ENCODE data around the gene PCDHGB4.
"Not testable (repeated sequence)": the region's sequence is repeated elsewhere in the genome, so short reads cannot be mapped to it uniquely, and the experiment has no call there.

PCDHGB4 gene

GRCh38 chr5:141430332-141431113 lies 43.0 kb downstream of the PCDHGB4 start, which contains the start of gene PCDHGA12:
Gene PCDHGA12, plus strand, starts transcription at chr5:141430507. Its CDS starts 253 bp downstream, at chr5:141430760.
- peak; percentile 29 for DNase-seq (ENCODE audit: low spot score)

GRCh38 chr5:141431286-141431685 lies 43.8 kb downstream of the PCDHGB4 start:
- no peak for DNase-seq (ENCODE audit: low spot score)

- DNase-seq (ENCODE audit: low spot score) = not testable (repeated sequence)
Measured at GRCh38 chr5:141432308-141432707, 44.8 kb downstream of the PCDHGB4 start.

GRCh38 chr5:141432726-141433125 lies 45.2 kb downstream of the PCDHGB4 start:
- not testable (repeated sequence) for DNase-seq (ENCODE audit: low spot score)

- no peak for DNase-seq (ENCODE audit: low spot score)
Measured at GRCh38 chr5:141434006-141434405, 46.5 kb downstream of the PCDHGB4 start.

GRCh38 chr5:141437221-141437620 lies 49.7 kb downstream of the PCDHGB4 start:
- no peak for DNase-seq (ENCODE audit: low spot score)

GRCh38 chr5:141439411-141440141 lies 52.1 kb downstream of the PCDHGB4 start:
- DNase-seq (ENCODE audit: low spot score) = peak; percentile 13

All from Ammon's horn (tissue), 1 donor.